Measurements from ENCODE around the gene IL17RB. TPM values are rescaled to one million over a fixed set of nuclear protein-coding genes. Genes with fewer than 3 reads are reported as not detected.

IL17RB gene
- total and polyA plus RNA-seq, 2 donors (not counting 1 experiment from before 2014, with no cell fraction given): 0.07 to 0.32 TPM

DNA sequence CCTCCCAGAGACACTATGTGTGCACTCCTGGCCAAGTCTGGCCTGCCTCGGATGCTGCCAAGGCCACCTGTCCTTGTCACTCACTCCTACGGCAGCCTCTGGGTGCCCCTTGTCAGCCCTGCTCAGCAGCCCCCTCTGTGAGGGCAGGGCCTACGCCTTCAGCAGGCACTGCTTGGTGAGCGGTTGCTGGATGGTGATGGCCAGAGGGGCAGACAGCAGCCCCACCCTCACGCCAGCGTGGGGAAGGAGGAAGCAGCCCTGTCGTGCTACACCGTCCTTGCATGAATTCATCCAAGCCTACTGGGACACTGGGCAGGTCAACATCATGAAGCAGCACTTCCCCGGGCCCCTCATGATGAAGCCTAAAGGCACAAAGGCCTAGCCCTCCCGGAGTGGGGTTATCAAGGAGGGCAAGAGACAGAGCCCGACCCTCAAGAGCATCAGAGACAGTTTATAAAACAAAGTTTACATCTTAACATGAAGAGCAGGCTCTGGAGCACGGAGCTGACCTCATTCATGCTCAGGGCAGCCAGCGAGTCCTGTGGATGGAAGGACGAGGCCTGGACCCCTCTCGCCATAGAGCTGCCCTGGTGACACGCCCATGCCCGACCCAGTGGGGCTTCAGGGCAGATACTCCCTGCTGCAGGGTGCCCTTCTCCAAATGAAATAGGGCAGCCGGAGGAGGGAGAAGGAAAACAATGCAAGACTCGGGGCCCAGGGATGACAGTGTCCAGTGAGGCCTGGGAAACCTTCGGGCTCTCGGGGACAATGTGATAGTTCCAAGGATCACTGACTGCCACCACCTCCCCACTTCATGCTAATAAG is 25.4 kb upstream of the IL17RB start:
- Mint-ChIP-seq H3K9me3 (ENCODE audit: insufficient read depth) (no peaks in the 10 kb centered on the region), H3K4me3 (no peak overlapping the region), H3K4me1 (no peaks in the 10 kb centered on the region), H3K27me3 (no peaks in the 10 kb centered on the region), H3K27ac (no peak overlapping the region)
- CTCF ChIA-PET: no interaction called here
- H3K9me3 ChIP-seq (ENCODE audit: control extremely low read depth in 1 of 3, control insufficient read depth in 2 of 3, insufficient read depth in 1 of 3, low read length in 2 of 3): peaks cover 0 to 3% (median 0%) of the 10 kb centered on the region in 3 donors
- TF ChIP-seq EZH2 (IDR thresholded peaks at IDR 0.05; ENCODE audit: borderline replicate concordance, insufficient read depth, low read depth, low read length, poor library complexity, severe bottlenecking): no peak
- TF ChIP-seq, protein P1, sequence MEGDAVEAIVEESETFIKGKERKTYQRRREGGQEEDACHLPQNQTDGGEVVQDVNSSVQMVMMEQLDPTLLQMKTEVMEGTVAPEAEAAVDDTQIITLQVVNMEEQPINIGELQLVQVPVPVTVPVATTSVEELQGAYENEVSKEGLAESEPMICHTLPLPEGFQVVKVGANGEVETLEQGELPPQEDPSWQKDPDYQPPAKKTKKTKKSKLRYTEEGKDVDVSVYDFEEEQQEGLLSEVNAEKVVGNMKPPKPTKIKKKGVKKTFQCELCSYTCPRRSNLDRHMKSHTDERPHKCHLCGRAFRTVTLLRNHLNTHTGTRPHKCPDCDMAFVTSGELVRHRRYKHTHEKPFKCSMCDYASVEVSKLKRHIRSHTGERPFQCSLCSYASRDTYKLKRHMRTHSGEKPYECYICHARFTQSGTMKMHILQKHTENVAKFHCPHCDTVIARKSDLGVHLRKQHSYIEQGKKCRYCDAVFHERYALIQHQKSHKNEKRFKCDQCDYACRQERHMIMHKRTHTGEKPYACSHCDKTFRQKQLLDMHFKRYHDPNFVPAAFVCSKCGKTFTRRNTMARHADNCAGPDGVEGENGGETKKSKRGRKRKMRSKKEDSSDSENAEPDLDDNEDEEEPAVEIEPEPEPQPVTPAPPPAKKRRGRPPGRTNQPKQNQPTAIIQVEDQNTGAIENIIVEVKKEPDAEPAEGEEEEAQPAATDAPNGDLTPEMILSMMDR (IDR thresholded peaks at IDR 0.05): no peak
- POLR2A ChIA-PET: no interaction called here
- intact Hi-C loops (cut with micrococcal nuclease): no loop called here
- H3K27ac ChIP-seq (ENCODE audit: low read length in 2 of 2): no peak overlapping the region
- H4K20me1 ChIP-seq (ENCODE audit: control insufficient read depth, insufficient read depth, low read length, poor library complexity, severe bottlenecking): no peaks in the 10 kb centered on the region
- H3K27me3 ChIP-seq (replicated peaks in 1 of 4; ENCODE audit: control extremely low read depth in 1 of 4, control insufficient read depth in 3 of 4, insufficient read depth in 4 of 4, low read length in 3 of 4): peaks cover 0 to 7% (median 1%) of the 10 kb centered on the region in 4 experiments
- H3K4me1 ChIP-seq (ENCODE audit: control insufficient read depth in 2 of 2, insufficient read depth in 2 of 2, low read length in 2 of 2): no peaks in the 10 kb centered on the region
- no peaks in the 10 kb centered on the region for H3K36me3 ChIP-seq (replicated peaks in 1 of 2; ENCODE audit: control extremely low read depth in 1 of 2, control insufficient read depth in 1 of 2, extremely low read depth in 1 of 2, insufficient read depth in 2 of 2, low read length in 1 of 2)
- no peak overlapping the region for H2AFZ ChIP-seq (ENCODE audit: insufficient read depth, low read depth, low read length, poor library complexity, severe bottlenecking)
- no peaks in the 10 kb centered on the region for H3K79me2 ChIP-seq (ENCODE audit: control insufficient read depth, insufficient read depth, low read length)
- H3K4me3 ChIP-seq (ENCODE audit: control extremely low read depth in 1 of 5, extremely low read depth in 1 of 5, insufficient read depth in 1 of 5, low read depth in 2 of 5, low read length in 4 of 5): no peak overlapping the region
- WGBS (ENCODE audit: insufficient coverage): 79% methylated on average over 17 of the region's 21 CpGs
- no peak for ATAC-seq (ENCODE audit: low read depth)
- no peak for DNase-seq
- no peak overlapping the region for H3K4me2 ChIP-seq (replicated peaks; ENCODE audit: low read depth, low read length, poor library complexity, severe bottlenecking)
- no peak overlapping the region for H3K9ac ChIP-seq (ENCODE audit: low read length)

DNA sequence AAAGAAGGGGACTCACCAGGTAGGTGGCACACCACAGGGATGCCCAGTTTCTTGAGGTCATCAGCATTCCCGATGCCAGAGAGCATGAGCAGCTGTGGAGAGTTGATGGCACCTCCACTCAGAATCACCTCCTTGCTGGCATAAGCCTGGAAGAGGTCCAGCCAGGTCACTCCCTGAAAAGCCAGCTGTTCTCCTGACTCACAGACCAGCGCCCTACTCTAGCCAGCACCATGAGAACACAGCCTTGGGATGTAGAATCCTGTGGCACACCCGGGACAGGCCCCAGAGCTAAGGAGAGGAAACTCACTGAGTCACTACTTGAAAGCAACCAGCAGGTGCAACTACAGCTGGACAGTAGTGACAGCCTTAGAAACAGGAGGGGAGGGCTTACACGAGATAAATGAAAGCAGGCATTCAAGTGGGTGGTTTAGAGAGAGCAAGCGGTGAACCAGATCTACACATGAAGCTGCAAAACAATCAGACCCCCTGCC is 24.7 kb upstream of the IL17RB start:
- Histone ChIP-seq H3K36me3 (replicated peaks in 1 of 2; ENCODE audit: control extremely low read depth in 1 of 2, control insufficient read depth in 1 of 2, extremely low read depth in 1 of 2, insufficient read depth in 2 of 2, low read length in 1 of 2) (no peaks in the 10 kb centered on the region), H2AFZ (ENCODE audit: insufficient read depth, low read depth, low read length, poor library complexity, severe bottlenecking) (no peak overlapping the region), H3K4me2 (replicated peaks; ENCODE audit: low read depth, low read length, poor library complexity, severe bottlenecking) (no peak overlapping the region), H3K9ac (ENCODE audit: low read length) (no peak overlapping the region), H3K79me2 (ENCODE audit: control insufficient read depth, insufficient read depth, low read length) (no peaks in the 10 kb centered on the region), H3K4me3 (ENCODE audit: control extremely low read depth in 1 of 5, extremely low read depth in 1 of 5, insufficient read depth in 1 of 5, low read depth in 2 of 5, low read length in 4 of 5) (no peak overlapping the region), H3K9me3 (ENCODE audit: control extremely low read depth in 1 of 3, control insufficient read depth in 2 of 3, insufficient read depth in 1 of 3, low read length in 2 of 3) (peaks cover 0 to 3% (median 0%) of the 10 kb centered on the region in 3 donors), H3K4me1 (ENCODE audit: control insufficient read depth in 2 of 2, insufficient read depth in 2 of 2, low read length in 2 of 2) (no peaks in the 10 kb centered on the region), H3K27me3 (replicated peaks in 1 of 4; ENCODE audit: control extremely low read depth in 1 of 4, control insufficient read depth in 3 of 4, insufficient read depth in 4 of 4, low read length in 3 of 4) (peaks cover 0 to 7% (median 1%) of the 10 kb centered on the region in 4 experiments), H4K20me1 (ENCODE audit: control insufficient read depth, insufficient read depth, low read length, poor library complexity, severe bottlenecking) (no peaks in the 10 kb centered on the region), H3K27ac (ENCODE audit: low read length in 2 of 2) (no peak overlapping the region)
- TF ChIP-seq EZH2 (IDR thresholded peaks at IDR 0.05; ENCODE audit: borderline replicate concordance, insufficient read depth, low read depth, low read length, poor library complexity, severe bottlenecking): no peak
- TF ChIP-seq, protein P1 (IDR thresholded peaks at IDR 0.05): no peak
- Mint-ChIP-seq H3K27me3 (no peaks in the 10 kb centered on the region), H3K4me1 (no peaks in the 10 kb centered on the region), H3K27ac (no peak overlapping the region), H3K9me3 (ENCODE audit: insufficient read depth) (no peaks in the 10 kb centered on the region), H3K4me3 (no peak overlapping the region)
- ATAC-seq (ENCODE audit: low read depth): no peak
- CTCF ChIA-PET: no interaction called here
- no peak for DNase-seq
- intact Hi-C loops (cut with micrococcal nuclease): no loop called here
- WGBS (ENCODE audit: insufficient coverage): 100% methylated on average over 2 of the region's 5 CpGs
- POLR2A ChIA-PET: no interaction called here

All from B cell (primary cell).